Activated naive CD4-positive, alpha-beta T cell treated with anti-CD3 and anti-CD28 coated beads, Interleukin-2, amount 10 ng/mL, durations not matched to agents 7 days and 5 days (primary cell): ENCODE measurements around the gene FSTL4.

ENCODE experiments used
- CTCF ChIA-PET: fragments of 350-600 bp; sonication (Branson Sonifier 250); formaldehyde crosslinking; loops from one replicate; lab custom pipeline; 2021; ENCODE audit warnings: antibody characterized with exemption; lab: Charles Lee
- DNase-seq: peaks from one replicate; pipeline ENCODE4 v3.0.0-alpha.2; 2020
- H3K27ac Mint-ChIP-seq: one replicate; pipeline ENCODE4 v1.8.0; 2021; ENCODE audit warnings: mild to moderate bottlenecking, moderate library complexity, mixed read lengths
- H3K27me3 Mint-ChIP-seq: one replicate; pipeline ENCODE4 v1.8.0; 2021; ENCODE audit warnings: mild to moderate bottlenecking, mixed read lengths
- H3K36me3 Mint-ChIP-seq: one replicate; pipeline ENCODE4 v1.8.0; 2021; ENCODE audit warnings: mixed read lengths
- H3K4me1 Mint-ChIP-seq: one replicate; pipeline ENCODE4 v1.8.0; 2021; ENCODE audit warnings: mixed read lengths
- H3K4me3 Mint-ChIP-seq: one replicate; pipeline ENCODE4 v1.8.0; 2021; ENCODE audit warnings: mild to moderate bottlenecking, moderate library complexity, mixed read lengths
- H3K9me3 Mint-ChIP-seq: one replicate; pipeline ENCODE4 v1.8.0; 2021; ENCODE audit warnings: mixed read lengths

FSTL4 gene

DNA sequence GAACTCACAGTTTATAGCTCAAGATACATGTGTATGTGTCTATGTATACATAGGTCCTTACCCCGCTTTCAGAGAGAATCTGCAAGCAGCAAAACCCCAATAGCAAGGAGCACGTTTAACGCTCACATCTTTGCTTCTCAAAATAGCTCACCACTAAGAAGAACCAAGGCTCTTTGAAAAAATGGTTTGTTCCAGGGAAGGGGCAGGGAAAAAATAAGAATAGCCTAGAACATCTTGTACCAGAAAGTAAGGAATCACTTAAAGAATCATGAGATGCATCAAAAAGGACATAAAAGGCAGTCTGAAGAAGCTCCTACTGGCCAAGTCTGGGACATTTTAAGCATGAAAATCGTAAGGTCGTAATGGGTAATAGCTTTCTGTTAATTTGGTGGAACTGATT is 196.4 kb downstream of the FSTL4 start:
- Mint-ChIP-seq H3K27ac (no peak overlapping the region), H3K36me3 (no peaks in the 10 kb centered on the region), H3K27me3 (peaks cover 9% of the 10 kb centered on the region), H3K9me3 (no peaks in the 10 kb centered on the region), H3K4me1 (no peaks in the 10 kb centered on the region), H3K4me3 (no peak overlapping the region)
- DNase-seq = no peak
- CTCF ChIA-PET = interaction anchor here (0.9 kb wide), 1 partner anchor 10 kb away, joined by 3 read pairs; no protein-coding TSS in a partner anchor

DNA sequence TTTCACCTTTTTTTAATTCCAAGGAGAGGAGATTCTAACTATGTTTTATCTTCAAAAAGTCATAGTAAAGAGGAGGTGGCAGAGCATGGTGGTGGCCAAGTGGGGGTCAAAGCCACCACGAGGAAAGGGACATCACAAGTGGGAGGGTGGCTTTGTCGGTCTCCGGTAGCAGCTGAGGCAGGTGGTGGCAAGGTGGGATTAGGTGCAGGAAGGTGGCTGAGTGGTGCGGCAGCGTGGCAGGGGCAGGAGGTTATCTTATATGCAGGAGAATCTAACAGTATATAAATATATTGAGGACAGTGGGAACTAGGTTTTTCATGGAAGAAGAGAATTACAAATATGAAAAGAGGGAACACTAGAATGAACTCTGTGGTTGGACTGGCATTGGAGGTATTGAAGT is 196.8 kb downstream of the FSTL4 start:
- no peak overlapping the region for H3K4me3 Mint-ChIP-seq
- no peaks in the 10 kb centered on the region for H3K4me1 Mint-ChIP-seq
- no peaks in the 10 kb centered on the region for H3K9me3 Mint-ChIP-seq
- DNase-seq = no peak
- H3K36me3 Mint-ChIP-seq = no peaks in the 10 kb centered on the region
- no peak overlapping the region for H3K27ac Mint-ChIP-seq
- peaks cover 5% of the 10 kb centered on the region for H3K27me3 Mint-ChIP-seq
- CTCF ChIA-PET = no interaction called here

DNA sequence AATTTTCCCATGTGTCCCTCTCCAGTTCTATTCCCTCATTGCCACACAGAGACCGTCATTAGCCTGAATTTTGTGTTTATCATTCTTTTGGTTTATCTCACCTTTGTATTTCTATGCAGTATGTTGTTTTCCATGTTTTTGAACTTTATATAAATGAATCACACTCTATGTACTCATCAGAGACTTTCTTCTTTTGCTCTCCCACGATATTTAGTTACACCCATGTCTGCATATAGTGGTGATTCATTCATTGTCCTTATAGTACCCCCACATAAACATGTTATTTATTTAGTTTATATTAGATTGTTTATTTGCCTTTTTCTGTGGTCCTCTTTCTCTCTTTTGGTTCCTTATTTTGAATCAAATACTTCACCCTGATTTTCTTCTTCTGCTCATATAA is 199.7 kb downstream of the FSTL4 start:
- H3K27me3 Mint-ChIP-seq = peaks cover 14% of the 10 kb centered on the region
- no peaks in the 10 kb centered on the region for H3K9me3 Mint-ChIP-seq
- no peaks in the 10 kb centered on the region for H3K4me1 Mint-ChIP-seq
- H3K36me3 Mint-ChIP-seq = no peaks in the 10 kb centered on the region
- H3K27ac Mint-ChIP-seq = no peak overlapping the region
- no peak overlapping the region for H3K4me3 Mint-ChIP-seq
- CTCF ChIA-PET = no interaction called here
- DNase-seq = no peak

DNA sequence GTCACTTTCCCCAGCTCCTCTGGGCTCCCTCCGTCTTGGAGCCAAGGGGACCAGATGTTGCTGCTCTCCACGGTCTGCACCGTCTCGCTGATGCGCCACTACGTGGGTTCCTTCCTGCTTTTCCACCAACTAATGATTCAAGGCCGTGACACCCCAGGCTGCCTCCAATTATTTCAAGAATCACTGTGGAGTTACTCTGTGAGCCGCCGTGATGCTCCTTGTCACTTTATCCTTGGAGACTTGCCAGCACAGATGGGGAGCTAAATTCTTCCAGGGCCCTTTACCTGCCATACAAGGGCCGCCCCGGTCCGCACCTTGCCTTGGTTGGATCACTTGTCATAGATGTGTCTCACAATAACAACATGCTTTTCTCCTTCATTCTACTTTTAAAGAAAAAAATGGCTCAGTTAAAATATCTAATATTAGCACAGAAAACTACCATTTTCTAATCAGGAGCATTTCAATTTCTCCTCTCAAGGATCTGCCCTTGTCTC is 202.0 kb downstream of the FSTL4 start:
- DNase-seq = no peak
- Mint-ChIP-seq H3K27ac (no peak overlapping the region), H3K4me3 (no peak overlapping the region), H3K27me3 (peaks cover 14% of the 10 kb centered on the region), H3K36me3 (no peaks in the 10 kb centered on the region), H3K9me3 (no peaks in the 10 kb centered on the region), H3K4me1 (no peaks in the 10 kb centered on the region)
- CTCF ChIA-PET = interaction anchor here (2.4 kb wide), 1 partner anchor 13 kb away, joined by 7 read pairs; no protein-coding TSS in a partner anchor

DNA sequence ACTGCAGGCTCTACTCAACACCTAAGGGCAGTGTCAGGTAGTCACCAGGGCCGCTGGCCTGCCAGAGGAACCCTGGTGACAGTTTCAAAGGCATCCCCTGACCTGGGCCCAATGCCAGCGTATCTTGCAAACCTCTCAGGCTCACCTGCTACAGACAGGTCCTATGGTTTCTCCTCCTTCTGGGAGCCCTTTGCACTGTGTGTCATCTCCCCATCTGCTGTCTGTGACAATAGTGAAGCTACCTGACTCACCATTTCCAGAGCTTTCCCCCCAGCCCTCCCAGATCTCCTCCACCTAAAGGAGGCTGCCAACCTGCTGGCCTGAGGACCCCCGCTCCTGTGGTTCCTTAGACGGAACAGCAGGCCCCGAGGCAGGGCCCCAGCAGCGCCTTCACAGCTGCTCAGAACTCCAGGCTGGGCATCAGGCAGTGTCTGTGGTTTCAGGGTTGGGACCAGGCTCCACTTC is 203.1 kb downstream of the FSTL4 start:
- Mint-ChIP-seq H3K36me3 (no peaks in the 10 kb centered on the region), H3K4me1 (no peaks in the 10 kb centered on the region), H3K4me3 (no peak overlapping the region), H3K9me3 (no peaks in the 10 kb centered on the region), H3K27me3 (peaks cover 14% of the 10 kb centered on the region), H3K27ac (no peak overlapping the region)
- CTCF ChIA-PET = interaction anchor here (2.4 kb wide), 1 partner anchor 15 kb away, joined by 7 read pairs; no protein-coding TSS in a partner anchor
- DNase-seq = no peak

DNA sequence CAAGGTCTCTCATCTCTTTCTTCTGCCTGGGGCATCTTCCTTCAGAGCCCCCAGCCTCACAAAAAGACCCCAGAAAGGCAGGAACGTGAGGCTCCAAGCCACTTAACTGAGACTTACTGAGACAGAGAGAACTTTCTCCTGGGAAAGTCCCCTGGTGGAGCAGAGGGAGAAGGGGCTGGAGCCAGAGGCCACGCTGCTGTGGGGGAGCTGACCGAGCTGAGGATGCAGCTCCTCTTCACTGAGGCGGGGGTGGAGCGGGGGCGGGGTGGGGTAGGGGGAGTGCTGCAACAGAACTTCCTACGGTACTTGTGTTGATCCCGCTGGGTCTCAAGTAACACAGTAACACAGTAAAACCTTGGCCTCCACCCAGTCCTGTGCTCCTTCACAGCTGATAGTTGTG is 204.0 kb downstream of the FSTL4 start:
- no peak for DNase-seq
- H3K4me3 Mint-ChIP-seq = no peak overlapping the region
- H3K4me1 Mint-ChIP-seq = no peaks in the 10 kb centered on the region
- H3K27me3 Mint-ChIP-seq = peaks cover 13% of the 10 kb centered on the region
- no peaks in the 10 kb centered on the region for H3K9me3 Mint-ChIP-seq
- CTCF ChIA-PET = no interaction called here
- H3K27ac Mint-ChIP-seq = no peak overlapping the region
- H3K36me3 Mint-ChIP-seq = no peaks in the 10 kb centered on the region

DNA sequence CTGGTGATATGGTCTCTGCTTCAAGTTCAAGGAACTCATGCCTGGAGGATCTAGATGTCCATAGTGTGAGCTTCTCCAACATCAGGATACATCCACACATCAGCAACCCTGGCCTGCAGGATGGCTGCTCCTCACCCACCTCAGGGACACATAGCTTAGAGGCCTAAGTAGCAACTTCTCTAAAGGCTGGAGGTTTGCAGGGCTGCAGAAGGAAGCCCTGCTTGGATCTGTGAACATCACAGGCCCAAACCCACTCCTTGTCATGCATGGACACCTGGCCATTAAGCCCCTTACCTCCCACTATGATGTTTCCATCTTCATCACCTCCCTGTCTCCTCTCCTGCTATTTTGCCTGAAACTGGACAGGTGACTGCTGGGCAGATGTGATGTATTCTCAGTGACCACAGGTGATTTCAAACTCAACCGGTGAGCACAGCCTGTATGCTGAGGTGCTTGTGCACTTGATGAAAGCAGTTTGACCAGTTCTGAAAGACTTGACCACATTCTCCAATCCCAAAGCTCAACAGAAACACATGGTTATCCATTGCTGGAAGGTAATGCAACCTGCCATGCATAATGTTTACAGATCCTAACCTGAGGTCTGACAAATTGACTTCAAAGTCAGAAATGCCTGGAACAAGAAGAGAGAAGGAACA is 205.2 kb downstream of the FSTL4 start:
- no peaks in the 10 kb centered on the region for H3K4me1 Mint-ChIP-seq
- CTCF ChIA-PET = interaction anchor here (0.9 to 2.2 kb wide), 3 partner anchors 9 to 17 kb away, joined by 3 to 8 read pairs (median 3); no protein-coding TSS in a partner anchor
- no peak overlapping the region for H3K27ac Mint-ChIP-seq
- H3K36me3 Mint-ChIP-seq = no peaks in the 10 kb centered on the region
- peaks cover 9% of the 10 kb centered on the region for H3K27me3 Mint-ChIP-seq
- H3K9me3 Mint-ChIP-seq = no peaks in the 10 kb centered on the region
- H3K4me3 Mint-ChIP-seq = no peak overlapping the region
- no peak for DNase-seq

DNA sequence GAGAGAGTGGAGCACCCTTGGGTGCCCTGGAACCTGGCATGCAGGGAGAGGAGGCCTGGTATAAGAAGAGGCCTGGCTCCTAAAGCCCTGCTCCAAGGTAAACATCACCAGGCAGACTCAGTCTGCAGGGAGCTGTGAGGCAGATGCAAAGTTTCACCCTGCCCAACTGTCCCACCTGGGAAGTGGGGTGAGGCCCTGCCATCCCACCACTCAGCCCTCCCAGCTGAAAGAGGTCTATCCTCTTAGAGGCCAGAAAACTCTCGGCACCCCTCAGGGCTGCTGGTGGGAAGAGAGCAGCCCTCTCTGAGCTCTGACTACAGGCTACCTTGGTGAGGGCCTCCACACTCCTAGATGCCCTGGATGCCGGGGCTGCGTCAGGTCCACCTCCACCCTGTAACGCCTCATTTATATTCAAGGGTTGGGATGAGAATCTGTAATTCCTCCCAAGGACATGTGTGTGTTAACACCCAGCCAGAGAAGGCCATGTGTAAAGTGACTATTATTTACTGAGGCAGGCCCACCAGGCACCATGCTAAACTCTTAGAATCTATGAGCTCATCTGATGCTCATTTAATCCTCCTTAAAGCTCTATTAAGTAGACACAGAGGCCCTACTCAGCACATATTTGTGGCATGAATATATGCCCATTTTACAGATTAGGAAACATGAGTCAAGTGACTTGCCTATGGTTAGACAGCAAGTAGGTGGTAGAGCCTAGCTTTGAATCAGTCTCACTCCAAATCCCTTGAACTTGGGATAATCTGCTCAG is 205.9 kb downstream of the FSTL4 start:
- Mint-ChIP-seq H3K27me3 (peaks cover 9% of the 10 kb centered on the region), H3K9me3 (no peaks in the 10 kb centered on the region), H3K27ac (no peak overlapping the region), H3K36me3 (no peaks in the 10 kb centered on the region), H3K4me3 (no peak overlapping the region), H3K4me1 (no peaks in the 10 kb centered on the region)
- no peak for DNase-seq
- CTCF ChIA-PET = interaction anchor here (0.9 to 2.2 kb wide), 3 partner anchors 9 to 17 kb away, joined by 3 to 8 read pairs (median 3); no protein-coding TSS in a partner anchor

DNA sequence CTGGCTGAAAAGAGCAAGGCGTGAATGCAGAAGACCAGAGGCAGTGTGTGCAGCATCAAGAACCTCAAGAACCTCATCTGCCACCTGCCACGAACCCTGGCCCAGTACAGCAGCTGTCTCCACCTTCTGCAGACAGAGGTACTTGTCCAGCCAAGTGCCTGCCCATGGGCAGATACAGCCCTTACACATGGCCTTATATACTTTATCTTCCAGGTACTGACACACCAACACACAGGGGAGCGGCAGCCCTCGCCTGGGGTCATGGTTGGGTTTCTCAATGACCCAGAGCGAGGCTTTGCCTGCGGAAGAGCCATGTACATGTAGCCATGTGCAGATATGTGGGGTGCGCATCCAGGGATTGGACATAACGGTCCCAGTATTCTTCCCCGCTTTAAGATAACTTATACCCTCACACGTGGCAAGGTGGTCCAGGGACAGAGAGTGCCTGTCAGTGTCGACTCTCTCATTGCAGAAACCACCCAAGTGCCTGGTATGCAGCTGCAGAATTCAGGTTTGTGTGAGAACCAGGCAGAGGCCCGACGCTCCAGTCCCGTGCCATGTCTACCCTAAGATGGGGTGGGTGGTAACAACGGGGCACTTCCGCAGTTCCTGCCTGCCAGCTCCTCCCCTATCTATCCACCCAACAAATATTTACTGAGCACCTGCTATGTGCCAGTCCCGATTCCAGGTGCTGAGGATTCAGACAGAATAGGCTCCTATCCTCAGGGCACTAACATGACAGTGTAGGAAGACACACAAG is 206.9 kb downstream of the FSTL4 start:
- DNase-seq = no peak
- Mint-ChIP-seq H3K4me1 (no peaks in the 10 kb centered on the region), H3K4me3 (no peak overlapping the region), H3K27me3 (peaks cover 9% of the 10 kb centered on the region), H3K27ac (no peak overlapping the region), H3K36me3 (no peaks in the 10 kb centered on the region), H3K9me3 (no peaks in the 10 kb centered on the region)
- CTCF ChIA-PET = interaction anchor here (1.3 to 2.2 kb wide), 2 partner anchors 11 to 18 kb away, joined by 3 to 8 read pairs; no protein-coding TSS in a partner anchor

DNA sequence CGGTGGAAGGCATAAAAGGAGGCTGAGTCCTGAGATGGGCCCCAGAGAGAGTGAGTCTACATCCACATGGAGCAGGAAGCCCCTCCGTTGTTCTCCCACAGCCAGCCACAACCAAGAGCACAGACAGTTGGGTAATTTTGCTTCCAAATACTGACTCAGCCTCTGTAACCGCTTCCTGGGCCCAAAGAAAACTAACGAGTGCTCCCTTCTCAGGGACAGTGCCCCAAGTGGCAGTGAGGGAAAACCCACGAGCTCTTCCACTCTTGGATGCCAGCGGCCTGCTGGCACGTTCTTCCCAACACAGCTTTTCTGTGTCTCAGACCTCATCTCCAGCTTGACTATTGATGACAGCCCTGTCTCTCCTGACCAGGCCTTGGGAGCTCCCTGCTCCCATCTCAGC is 207.6 kb downstream of the FSTL4 start:
- no peak overlapping the region for H3K4me3 Mint-ChIP-seq
- H3K27me3 Mint-ChIP-seq = peaks cover 5% of the 10 kb centered on the region
- no peak for DNase-seq
- H3K36me3 Mint-ChIP-seq = no peaks in the 10 kb centered on the region
- H3K4me1 Mint-ChIP-seq = no peaks in the 10 kb centered on the region
- no peak overlapping the region for H3K27ac Mint-ChIP-seq
- CTCF ChIA-PET = interaction anchor here (0.8 kb wide), 1 partner anchor 19 kb away, joined by 4 read pairs; no protein-coding TSS in a partner anchor
- no peaks in the 10 kb centered on the region for H3K9me3 Mint-ChIP-seq

DNA sequence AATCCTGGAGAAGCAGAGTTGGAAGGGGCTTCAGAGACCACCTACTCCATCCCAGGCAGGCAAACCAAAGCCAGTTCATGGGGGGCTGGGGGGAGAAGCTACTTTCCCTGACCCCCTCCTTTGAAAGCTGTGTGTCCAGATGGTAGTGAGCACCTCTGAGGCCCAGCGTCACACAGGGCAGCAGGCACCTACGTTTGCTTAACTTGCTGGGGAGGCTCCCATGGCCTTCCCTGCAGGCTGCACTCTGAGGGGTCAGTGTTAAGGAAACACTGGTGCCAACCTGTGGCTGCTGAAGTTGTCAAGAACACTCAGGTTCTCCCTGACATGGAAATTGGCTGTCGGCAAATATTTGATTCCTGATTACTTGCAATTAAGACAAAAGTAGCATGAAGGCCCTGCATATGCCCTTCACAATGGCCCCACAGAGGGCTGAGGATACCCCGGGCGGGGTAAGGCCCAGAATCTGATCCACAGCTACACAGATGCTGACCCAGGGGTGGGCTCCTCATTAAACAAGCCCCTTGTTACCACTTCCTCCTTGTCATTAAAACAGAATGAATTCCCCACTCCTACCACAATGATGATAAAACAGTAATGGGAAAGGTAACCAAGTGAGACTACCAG is 208.5 kb downstream of the FSTL4 start:
- no peak for DNase-seq
- CTCF ChIA-PET = interaction anchor here (0.8 kb wide), 1 partner anchor 20 kb away, joined by 4 read pairs; no protein-coding TSS in a partner anchor
- Mint-ChIP-seq H3K27me3 (no peaks in the 10 kb centered on the region), H3K4me1 (no peaks in the 10 kb centered on the region), H3K4me3 (no peak overlapping the region), H3K9me3 (no peaks in the 10 kb centered on the region), H3K36me3 (no peaks in the 10 kb centered on the region), H3K27ac (no peak overlapping the region)

DNA sequence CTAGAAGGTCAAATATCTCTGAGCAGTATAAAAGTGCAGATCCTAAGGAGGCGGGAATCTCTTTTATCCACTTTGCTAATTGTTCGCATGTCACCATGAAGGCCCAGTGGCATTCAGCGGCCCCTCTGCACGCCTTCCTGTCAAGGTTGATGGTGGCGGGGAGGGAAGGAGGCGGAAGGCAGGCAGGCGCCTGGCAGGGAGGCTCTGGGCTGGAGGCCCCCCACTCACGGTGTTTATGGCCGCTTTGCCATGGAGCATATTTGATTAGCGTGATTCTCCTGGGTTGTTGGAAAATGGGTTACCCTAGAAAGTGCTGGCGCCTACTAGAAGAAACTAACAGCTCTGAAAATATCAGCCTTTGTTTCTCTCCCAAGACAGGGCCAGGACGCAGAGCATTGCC is 209.6 kb downstream of the FSTL4 start:
- H3K27ac Mint-ChIP-seq = no peak overlapping the region
- H3K4me3 Mint-ChIP-seq = no peak overlapping the region
- H3K36me3 Mint-ChIP-seq = no peaks in the 10 kb centered on the region
- no peaks in the 10 kb centered on the region for H3K27me3 Mint-ChIP-seq
- CTCF ChIA-PET = no interaction called here
- H3K4me1 Mint-ChIP-seq = no peaks in the 10 kb centered on the region
- no peaks in the 10 kb centered on the region for H3K9me3 Mint-ChIP-seq
- DNase-seq = no peak

DNA sequence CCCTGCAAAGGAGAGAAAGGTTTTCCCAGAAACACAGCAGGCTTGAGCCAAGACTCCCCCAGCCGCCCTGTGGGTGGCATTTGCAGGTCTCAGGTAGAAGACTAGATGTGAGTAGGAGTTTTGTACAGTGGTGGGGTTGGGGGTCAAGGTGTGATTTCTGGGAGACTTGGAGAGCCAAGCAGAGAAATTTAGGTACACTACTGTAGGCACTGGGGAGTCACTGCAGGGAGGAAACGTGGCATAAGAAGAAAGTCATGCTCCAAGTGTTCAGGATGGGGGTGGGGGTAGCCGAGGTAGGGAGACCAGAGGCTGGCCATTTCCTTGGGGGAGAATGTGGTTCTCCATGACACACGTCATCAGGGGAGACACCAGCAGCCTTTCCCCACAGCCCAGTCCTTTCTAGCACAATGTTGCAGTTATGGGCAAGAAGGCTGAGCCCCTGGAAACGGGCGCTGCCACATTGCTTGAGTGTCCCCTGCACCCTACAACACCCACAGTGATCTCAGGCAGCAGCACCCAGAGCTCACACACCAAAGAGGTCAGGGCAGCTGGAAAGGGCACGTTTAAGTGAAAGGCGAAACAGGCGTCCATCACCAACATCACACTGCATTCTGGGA is 210.5 kb downstream of the FSTL4 start:
- no peaks in the 10 kb centered on the region for H3K36me3 Mint-ChIP-seq
- no peak overlapping the region for H3K27ac Mint-ChIP-seq
- H3K4me1 Mint-ChIP-seq = peaks cover under 1% of the 10 kb centered on the region
- no peak overlapping the region for H3K4me3 Mint-ChIP-seq
- no peak for DNase-seq
- no peaks in the 10 kb centered on the region for H3K9me3 Mint-ChIP-seq
- CTCF ChIA-PET = interaction anchor here (0.6 to 1.1 kb wide), 2 partner anchors 57 to 290 kb away, joined by 3 read pairs; no protein-coding TSS in a partner anchor
- no peaks in the 10 kb centered on the region for H3K27me3 Mint-ChIP-seq
